H1 (cell line): ENCODE measurements around the gene TEX55.

ENCODE experiments used
- EGR1 ChIP-seq: IDR thresholded peaks from 2 replicates; pipeline ENCODE4 v1.6.1; 2011; ENCODE audit warnings: low read depth, low read length, borderline replicate concordance
- TF ChIP-seq, protein P1 (sequence below), 3 experiments: IDR thresholded peaks; 1 replicate in 2 of 3; 2 replicates in 1 of 3; pipeline versions ENCODE4 v1.5.1 to v1.6.1; 2011; ENCODE audit warnings: low read length in 3 of 3, mild to moderate bottlenecking in 3 of 3, inconsistent platforms in 2 of 3, low read depth in 1 of 3, moderate library complexity in 1 of 3; ENCODE audit not compliant: insufficient read depth in 1 of 3; ENCODE audit errors: control extremely low read depth in 1 of 3

DNA sequence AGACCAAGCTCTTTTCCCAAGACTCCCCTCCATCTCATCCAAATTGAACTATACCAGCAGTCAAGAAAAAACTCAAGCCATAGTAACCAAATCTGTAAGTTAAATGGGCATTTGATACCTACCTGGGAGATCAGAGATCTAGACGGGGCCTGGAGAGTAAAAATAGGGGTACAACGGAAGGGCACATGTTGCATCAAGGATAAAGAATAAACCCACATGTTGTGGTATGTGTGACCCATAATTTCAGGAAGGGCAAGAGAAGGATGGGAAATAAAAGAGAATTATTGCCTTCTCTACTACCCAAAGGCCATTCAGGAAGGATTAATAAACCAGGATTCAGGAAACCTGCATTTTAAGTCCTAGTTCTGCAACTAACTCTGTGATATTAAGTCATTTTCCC, 1.5 kb downstream of the TEX55 start:
- TF ChIP-seq EGR1, result no peak
- TF ChIP-seq, protein P1, sequence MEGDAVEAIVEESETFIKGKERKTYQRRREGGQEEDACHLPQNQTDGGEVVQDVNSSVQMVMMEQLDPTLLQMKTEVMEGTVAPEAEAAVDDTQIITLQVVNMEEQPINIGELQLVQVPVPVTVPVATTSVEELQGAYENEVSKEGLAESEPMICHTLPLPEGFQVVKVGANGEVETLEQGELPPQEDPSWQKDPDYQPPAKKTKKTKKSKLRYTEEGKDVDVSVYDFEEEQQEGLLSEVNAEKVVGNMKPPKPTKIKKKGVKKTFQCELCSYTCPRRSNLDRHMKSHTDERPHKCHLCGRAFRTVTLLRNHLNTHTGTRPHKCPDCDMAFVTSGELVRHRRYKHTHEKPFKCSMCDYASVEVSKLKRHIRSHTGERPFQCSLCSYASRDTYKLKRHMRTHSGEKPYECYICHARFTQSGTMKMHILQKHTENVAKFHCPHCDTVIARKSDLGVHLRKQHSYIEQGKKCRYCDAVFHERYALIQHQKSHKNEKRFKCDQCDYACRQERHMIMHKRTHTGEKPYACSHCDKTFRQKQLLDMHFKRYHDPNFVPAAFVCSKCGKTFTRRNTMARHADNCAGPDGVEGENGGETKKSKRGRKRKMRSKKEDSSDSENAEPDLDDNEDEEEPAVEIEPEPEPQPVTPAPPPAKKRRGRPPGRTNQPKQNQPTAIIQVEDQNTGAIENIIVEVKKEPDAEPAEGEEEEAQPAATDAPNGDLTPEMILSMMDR (IDR thresholded peaks at IDR 0.05; ENCODE audit: control extremely low read depth in 1 of 3, insufficient read depth in 1 of 3, low read depth in 1 of 3, low read length in 3 of 3), result no peak
